OCI-LY7 (cell line): ENCODE data around the gene C2CD4D. TPM values are rescaled to one million over a fixed set of nuclear protein-coding genes. Genes with fewer than 3 reads are reported as not detected.
A peak's percentile ranks its signal among the peaks of the same experiment; 100 is the strongest.

Source experiments
- BruUV-seq: library from RNA; stranded (reverse); fragments of 400-500 nt; replicated peaks from 2 replicates; lab custom pipeline; 2021; lab: Mats Ljungman, UMichigan
- CTCF ChIA-PET: fragments of 300-600 bp; sonication (Branson Sonifier 250); formaldehyde crosslinking; loops from one replicate; lab custom pipeline; 2022; ENCODE audit warnings: antibody characterized with exemption; ENCODE audit not compliant: unreplicated experiment; lab: Charles Lee
- POLR2A ChIA-PET: fragments of 300-600 bp; sonication (Branson Sonifier 250); formaldehyde crosslinking; loops from one replicate; lab custom pipeline; 2022; ENCODE audit warnings: antibody characterized with exemption; lab: Charles Lee
- DNase-seq: peaks from one replicate; pipeline ENCODE4 v3.0.0-alpha.2; 2015; ENCODE audit warnings: low spot score
- H2AFZ ChIP-seq: fragments of 200-600 bp; sonication (generic), shearing (Covaris generic); 2 replicates; pipeline ENCODE4 v1.6.1; 2014; ENCODE audit warnings: mild to moderate bottlenecking, antibody characterized with exemption, low read length, moderate library complexity
- H3K27ac ChIP-seq: fragments of 200-600 bp; sonication (generic); 2 replicates; pipeline ENCODE4 v1.5.1; 2014; ENCODE audit warnings: mixed run types, low read depth, mild to moderate bottlenecking, moderate library complexity, low read length, inconsistent platforms; ENCODE audit not compliant: poor library complexity, severe bottlenecking
- H3K36me3 ChIP-seq: fragments of 200-600 bp; sonication (generic); 2 replicates; pipeline ENCODE4 v1.6.1; 2014; ENCODE audit warnings: mild to moderate bottlenecking, antibody characterized with exemption, low read length, moderate library complexity, mixed read lengths; ENCODE audit not compliant: insufficient read depth
- H3K4me1 ChIP-seq: fragments of 200-600 bp; sonication (generic); 2 replicates; pipeline ENCODE4 v1.5.1; 2014; ENCODE audit warnings: mild to moderate bottlenecking, low read length; ENCODE audit not compliant: insufficient read depth, poor library complexity, severe bottlenecking
- H3K4me2 ChIP-seq: fragments of 200-600 bp; sonication (generic); 2 replicates; pipeline ENCODE4 v1.6.1; 2014; ENCODE audit warnings: mild to moderate bottlenecking, low read length
- H3K4me3 ChIP-seq: fragments of 200-600 bp; sonication (generic); 2 replicates; pipeline ENCODE4 v1.5.1; 2014; ENCODE audit warnings: mild to moderate bottlenecking, low read depth, low read length; ENCODE audit not compliant: poor library complexity, severe bottlenecking
- H3K79me2 ChIP-seq: fragments of 200-600 bp; sonication (generic); 2 replicates; pipeline ENCODE4 v1.6.1; 2016; ENCODE audit warnings: low read depth, mild to moderate bottlenecking, low read length, moderate library complexity, mixed read lengths; ENCODE audit not compliant: insufficient read depth
- H3K9me2 ChIP-seq: fragments of 200-600 bp; sonication (generic); 2 replicates; pipeline ENCODE4 v1.6.1; 2016; ENCODE audit warnings: mild to moderate bottlenecking, low read length, mixed read lengths; ENCODE audit not compliant: insufficient read depth
- H3K9me3 ChIP-seq: fragments of 200-600 bp; sonication (generic); 2 replicates; pipeline ENCODE4 v1.6.1; 2014; ENCODE audit warnings: mild to moderate bottlenecking, mixed run types, low read length, mixed read lengths
- H4K20me1 ChIP-seq: fragments of 200-600 bp; sonication (generic); 2 replicates; pipeline ENCODE4 v1.6.1; 2014; ENCODE audit warnings: mild to moderate bottlenecking, antibody characterized with exemption, low read length, moderate library complexity, mixed read lengths; ENCODE audit not compliant: insufficient read depth
- CTCF ChIP-seq: fragments of 200-600 bp; sonication (generic); conservative IDR thresholded peaks from 2 replicates; pipeline ENCODE4 v1.5.1; 2014; ENCODE audit warnings: mild to moderate bottlenecking, antibody characterized with exemption, low read length, moderate library complexity, mixed read lengths
- EZH2phosphoT487 ChIP-seq: fragments of 200-600 bp; sonication (generic); IDR thresholded peaks from 2 replicates; pipeline ENCODE4 v1.6.1; 2018; ENCODE audit warnings: low read depth, borderline replicate concordance, mild to moderate bottlenecking, mixed run types, antibody characterized with exemption, low read length, moderate library complexity, mixed read lengths
- intact Hi-C: fragments of 100-400 bp; cut with micrococcal nuclease; formaldehyde crosslinking; loops from one replicate; pipeline ENCODE4 v1.10.0; 2022; ENCODE audit not compliant: unreplicated experiment
- total RNA-seq, 2 experiments: library from RNA; depleted of rRNA in 1 of 2; stranded (reverse); fragments of >200 nt in 1 of 2; shearing (Covaris generic) in 1 of 2; gene quantifications; 2 replicates each; pipeline ENCODE4 v1.2.3, GENCODE V29; 2014 to 2022

The C2CD4D gene
- total RNA-seq, 2 experiments from 2014 or later: not detected

- H3K4me1 ChIP-seq: peaks cover 19% of the 10 kb centered on the region
- no peaks in the 10 kb centered on the region for H3K36me3 ChIP-seq
- DNase-seq: no peak
- no peaks in the 10 kb centered on the region for H3K9me3 ChIP-seq
- intact Hi-C loops: no loop called here
- TF ChIP-seq CTCF: no peak
- no peak for TF ChIP-seq EZH2phosphoT487
- H3K79me2 ChIP-seq: no peaks in the 10 kb centered on the region
- no peaks in the 10 kb centered on the region for H4K20me1 ChIP-seq
- no peaks in the 10 kb centered on the region for H3K9me2 ChIP-seq
- H3K4me2 ChIP-seq: peak overlapping the region; percentile 56
- ChIA-PET CTCF (no interaction called here), POLR2A (interaction anchor here (0.7 kb wide), 1 partner anchor 53 kb away, joined by 3 read pairs; the partner anchor contains the start of gene MRPL9)
- H3K4me3 ChIP-seq: no peak overlapping the region
- no peak overlapping the region for H3K27ac ChIP-seq
- no TSS peak for BruUV-seq
- H2AFZ ChIP-seq: peak overlapping the region; percentile 66; the same call in 1 of the 2 replicates
Observed at GRCh38 chr1:151816548-151817352, 22.9 kb downstream of the C2CD4D start.

DNA sequence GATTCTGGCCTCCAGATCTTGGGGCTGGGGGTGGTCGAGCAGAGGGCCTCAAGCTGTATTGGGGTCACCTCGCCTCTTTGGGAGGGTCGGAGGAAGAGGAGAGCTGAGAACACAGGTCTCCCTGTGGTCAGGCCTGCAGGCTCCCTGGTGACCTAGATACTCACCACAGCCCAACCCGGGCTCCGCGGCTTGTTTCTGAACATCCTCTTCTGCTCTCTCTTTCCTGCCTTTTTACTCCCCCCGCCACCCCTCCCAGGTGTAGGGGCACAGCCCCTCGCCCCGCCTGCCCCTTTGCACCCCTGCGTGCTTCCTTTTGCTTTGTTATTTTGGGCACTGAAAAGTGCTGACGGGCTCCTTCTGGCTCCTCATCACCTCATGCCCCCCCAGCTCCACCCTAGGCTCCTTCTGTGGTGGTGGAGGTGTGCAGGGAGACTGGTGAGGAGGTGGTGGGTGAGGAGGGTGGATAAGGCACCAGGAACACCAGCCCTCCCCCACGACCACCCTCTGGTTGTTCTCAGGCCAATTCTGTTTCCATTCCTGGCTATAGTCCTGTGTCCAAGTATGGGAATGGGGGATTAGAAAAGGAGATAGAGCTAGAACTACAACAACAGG lies 23.8 kb downstream of the C2CD4D start:
- H3K9me3 ChIP-seq: no peaks in the 10 kb centered on the region
- intact Hi-C loops: no loop called here
- no peak overlapping the region for H3K4me3 ChIP-seq
- TF ChIP-seq EZH2phosphoT487: no peak
- no peak for TF ChIP-seq CTCF
- no peak overlapping the region for H2AFZ ChIP-seq
- no peak overlapping the region for H3K4me2 ChIP-seq
- BruUV-seq: no TSS peak
- H4K20me1 ChIP-seq: no peaks in the 10 kb centered on the region
- H3K36me3 ChIP-seq: no peaks in the 10 kb centered on the region
- DNase-seq: no peak
- no peaks in the 10 kb centered on the region for H3K9me2 ChIP-seq
- peaks cover 14% of the 10 kb centered on the region for H3K4me1 ChIP-seq
- no peak overlapping the region for H3K27ac ChIP-seq
- CTCF ChIA-PET: no interaction called here
- POLR2A ChIA-PET: interaction anchor here (0.7 kb wide), 1 partner anchor 52 kb away, joined by 3 read pairs; the partner anchor contains the start of gene MRPL9
- no peaks in the 10 kb centered on the region for H3K79me2 ChIP-seq
